Lower leg skin (tissue), 3 donors: ENCODE measurements around the gene PPP1R15B.

Experiments used
- CTCF ChIP-seq, 3 donors: fragments of 450-650 bp; IDR thresholded peaks; one replicate each; pipeline ENCODE4 v1.5.1; 2016; ENCODE audit warnings: antibody characterized with exemption in 3 of 3, mild to moderate bottlenecking in 3 of 3, moderate library complexity in 2 of 3
- POLR2A ChIP-seq, 2 donors: fragments of 450-650 bp; IDR thresholded peaks; one replicate each; pipeline ENCODE4 v1.6.1; 2016 to 2017; ENCODE audit warnings: antibody characterized with exemption in 2 of 2, mild to moderate bottlenecking in 1 of 2, moderate library complexity in 1 of 2

GRCh38 chr1:204451352-204452124, 39.9 kb upstream of the PPP1R15B start:
- TF ChIP-seq CTCF (IDR thresholded peaks at IDR 0.05) (no peak), POLR2A (IDR thresholded peaks at IDR 0.05) (no peak)
